Endothelial cell (in vitro differentiated cells): ENCODE data around the gene HSPA5. TPM values are rescaled to one million over a fixed set of nuclear protein-coding genes. Genes with fewer than 3 reads are reported as not detected.

ENCODE experiments used
- DNase-seq: peaks from one replicate; pipeline ENCODE4 v3.0.0; 2021; ENCODE audit warnings: low spot score
- H3K27ac Mint-ChIP-seq: one replicate; pipeline ENCODE4 v1.8.0; 2021; ENCODE audit warnings: mixed read lengths, inconsistent platforms; ENCODE audit not compliant: unreplicated experiment
- H3K27me3 Mint-ChIP-seq: one replicate; pipeline ENCODE4 v1.8.0; 2021; ENCODE audit warnings: mild to moderate bottlenecking, moderate library complexity, mixed read lengths, inconsistent platforms; ENCODE audit not compliant: unreplicated experiment
- H3K36me3 Mint-ChIP-seq: one replicate; pipeline ENCODE4 v1.8.0; 2021; ENCODE audit warnings: mild to moderate bottlenecking, low read depth, mixed read lengths, inconsistent platforms; ENCODE audit not compliant: unreplicated experiment
- H3K4me1 Mint-ChIP-seq: one replicate; pipeline ENCODE4 v1.8.0; 2021; ENCODE audit warnings: mild to moderate bottlenecking, mixed read lengths, inconsistent platforms; ENCODE audit not compliant: unreplicated experiment
- H3K4me3 Mint-ChIP-seq: one replicate; pipeline ENCODE4 v1.8.0; 2021; ENCODE audit warnings: mild to moderate bottlenecking, mixed read lengths, inconsistent platforms; ENCODE audit not compliant: unreplicated experiment
- H3K9me3 Mint-ChIP-seq: one replicate; pipeline ENCODE4 v1.8.0; 2021; ENCODE audit warnings: mixed read lengths, inconsistent platforms; ENCODE audit not compliant: unreplicated experiment
- CTCF ChIP-seq: fragments of 200-600 bp; sonication (generic); IDR thresholded peaks from one replicate; pipeline ENCODE4 v1.5.0; 2021; ENCODE audit warnings: antibody characterized with exemption; ENCODE audit not compliant: unreplicated experiment
- total RNA-seq: library from RNA; stranded (reverse); fragmentation: NEBNext Ultra II Directional; extraction: Animal tissue kit (Norgen Biotek cat#: 25700); gene quantifications from one replicate; pipeline ENCODE4 v1.2.1, GENCODE V29; 2021; ENCODE audit not compliant: unreplicated experiment

The HSPA5 gene
- total RNA-seq, 1 donor from 2014 or later: 260 TPM

GRCh38 chr9:125262294-125262991, 21.3 kb upstream of the HSPA5 start:
- TF ChIP-seq CTCF: no peak

GRCh38 chr9:125261501-125262293, 20.6 kb upstream of the HSPA5 start, which contains the start of gene GAPVD1:
Gene GAPVD1 (plus strand): TSS chr9:125261826. CDS start chr9:125298922, 37,096 bp downstream.
- peak; percentile 94 for DNase-seq
- H3K36me3 Mint-ChIP-seq: peaks cover 15% of the 10 kb centered on the region
- H3K27me3 Mint-ChIP-seq: peaks cover 6% of the 10 kb centered on the region
- H3K4me3 Mint-ChIP-seq: peak within 1 kb of the TSS; percentile 99
- H3K9me3 Mint-ChIP-seq: no peaks in the 10 kb centered on the region
- H3K4me1 Mint-ChIP-seq: peaks cover 24% of the 10 kb centered on the region
- H3K27ac Mint-ChIP-seq: peak within 1 kb of the TSS; percentile 98
- no peak for TF ChIP-seq CTCF

More at GRCh38 chr9:125262294-125262991, 21.3 kb upstream of the HSPA5 start:
- Mint-ChIP-seq H3K27me3 (peaks cover 6% of the 10 kb centered on the region), H3K36me3 (peaks cover 15% of the 10 kb centered on the region), H3K9me3 (no peaks in the 10 kb centered on the region), H3K4me3 (peak overlapping the region; percentile 99), H3K4me1 (peaks cover 24% of the 10 kb centered on the region), H3K27ac (peak overlapping the region; percentile 74)
- no peak for DNase-seq

- no peak for TF ChIP-seq CTCF
- Mint-ChIP-seq H3K4me1 (peaks cover 24% of the 10 kb centered on the region), H3K36me3 (peaks cover 15% of the 10 kb centered on the region), H3K4me3 (peak overlapping the region; percentile 92), H3K27ac (peak overlapping the region; percentile 98), H3K27me3 (peaks cover 6% of the 10 kb centered on the region), H3K9me3 (no peaks in the 10 kb centered on the region)
- no peak for DNase-seq
Measured at GRCh38 chr9:125260561-125260960, 19.4 kb upstream of the HSPA5 start.

- no peak for DNase-seq
- H3K36me3 Mint-ChIP-seq: peaks cover 10% of the 10 kb centered on the region
- peaks cover 6% of the 10 kb centered on the region for H3K27me3 Mint-ChIP-seq
- no peaks in the 10 kb centered on the region for H3K9me3 Mint-ChIP-seq
- no peak overlapping the region for H3K4me3 Mint-ChIP-seq
- H3K4me1 Mint-ChIP-seq: peaks cover 24% of the 10 kb centered on the region
- H3K27ac Mint-ChIP-seq: no peak overlapping the region
- TF ChIP-seq CTCF: no peak
Measured at GRCh38 chr9:125258832-125259534, 17.8 kb upstream of the HSPA5 start.
